CD4-positive, CD25-positive, alpha-beta regulatory T cell (primary cell): ENCODE results near the gene ERF. TPM values are rescaled to one million over a fixed set of nuclear protein-coding genes. Genes with fewer than 3 reads are reported as not detected.

Experiments used
- ATAC-seq, 2 donors: fragments of 150-1000 bp; cut with Tn5 transposase; one replicate each; pipeline ENCODE4 v1.10.0; 2021; ENCODE audit warnings: low read depth in 2 of 2, moderate number of reproducible peaks in 2 of 2, moderate library complexity in 1 of 2
- DNase-seq, 3 donors: peaks; one replicate each; pipeline versions ENCODE4 v3.0.0 to v3.0.0-alpha.2; 2012 to 2022; ENCODE audit warnings: mixed read lengths in 1 of 3
- H3K27ac ChIP-seq: one replicate; pipeline ENCODE4 v1.7.0; 2013; ENCODE audit warnings: mild to moderate bottlenecking, low read length; ENCODE audit not compliant: insufficient read depth, poor library complexity, severe bottlenecking
- H3K27me3 ChIP-seq: one replicate; pipeline ENCODE4 v1.7.0; 2013; ENCODE audit warnings: low read length; ENCODE audit not compliant: control insufficient read depth, insufficient read depth
- H3K36me3 ChIP-seq: one replicate; pipeline ENCODE4 v1.7.0; 2013; ENCODE audit warnings: mild to moderate bottlenecking, low read length, moderate library complexity; ENCODE audit not compliant: control insufficient read depth, insufficient read depth
- H3K4me1 ChIP-seq: 2 replicates; pipeline ENCODE4 v1.7.0; 2013; ENCODE audit warnings: mild to moderate bottlenecking, low read length; ENCODE audit not compliant: insufficient read depth, control insufficient read depth, poor library complexity, severe bottlenecking
- H3K4me3 ChIP-seq: one replicate; pipeline ENCODE4 v1.7.0; 2013; ENCODE audit warnings: low read depth, mild to moderate bottlenecking, low read length, moderate library complexity
- H3K9me3 ChIP-seq, 2 experiments: 1 replicate in 1 of 2; 2 replicates in 1 of 2; pipeline ENCODE4 v1.7.0; 2013; ENCODE audit warnings: low read length in 2 of 2, mild to moderate bottlenecking in 1 of 2, moderate library complexity in 1 of 2; ENCODE audit not compliant: control insufficient read depth in 2 of 2
- H3K27ac Mint-ChIP-seq, 3 donors: one replicate each; pipeline ENCODE4 v1.8.0; 2020 to 2022; ENCODE audit warnings: mild to moderate bottlenecking in 3 of 3, mixed read lengths in 3 of 3, moderate library complexity in 2 of 3
- H3K27me3 Mint-ChIP-seq: one replicate; pipeline ENCODE4 v1.8.0; 2022; ENCODE audit warnings: mild to moderate bottlenecking, mixed read lengths
- H3K36me3 Mint-ChIP-seq: one replicate; pipeline ENCODE4 v1.8.0; 2020; ENCODE audit warnings: mixed read lengths
- H3K4me1 Mint-ChIP-seq, 4 donors: one replicate each; pipeline ENCODE4 v1.8.0; 2020 to 2022; ENCODE audit warnings: mixed read lengths in 4 of 4, mild to moderate bottlenecking in 1 of 4
- H3K4me3 Mint-ChIP-seq, 4 donors: one replicate each; pipeline ENCODE4 v1.8.0; 2020 to 2022; ENCODE audit warnings: mild to moderate bottlenecking in 4 of 4, mixed read lengths in 4 of 4, moderate library complexity in 3 of 4
- H3K9me3 Mint-ChIP-seq, 7 donors: one replicate each; pipeline ENCODE4 v1.8.0; 2020 to 2022; ENCODE audit warnings: mixed read lengths in 7 of 7, mild to moderate bottlenecking in 3 of 7, moderate library complexity in 2 of 7
- polyA plus RNA-seq, 4 donors: library from polyadenylated mRNA; unstranded; fragments of 300-500 nt; fragmentation: Illumina TruSeq; gene quantifications; one replicate each; pipeline ENCODE4 v1.2.3, GENCODE V29; 2021
- total RNA-seq: library from RNA; stranded (reverse); gene quantifications from one replicate; pipeline ENCODE4 v1.2.3, GENCODE V29; 2022

ERF gene
- total and polyA plus RNA-seq, 5 donors from 2014 or later: 1.4 to 96.4 (median 3.8) TPM

DNA sequence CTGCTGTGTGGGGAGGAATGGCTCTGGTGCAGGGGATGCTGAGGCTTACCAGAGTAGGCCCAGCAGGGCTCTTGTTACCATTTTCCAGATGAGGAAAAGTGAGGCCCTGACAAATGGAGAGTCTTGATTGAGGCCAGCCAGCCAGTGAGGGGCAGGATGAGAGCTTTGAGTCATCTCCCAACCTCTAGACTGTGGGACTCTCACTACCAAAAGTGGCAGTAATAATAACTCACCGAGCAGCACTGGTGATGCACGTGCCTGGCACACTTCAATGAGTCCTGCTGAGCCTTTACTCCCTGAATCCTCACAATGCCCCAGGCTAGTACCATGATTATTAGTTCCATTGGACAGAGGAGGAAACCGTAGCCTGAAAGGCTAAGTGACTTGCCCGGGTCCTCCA is 21.9 kb upstream of the ERF start:
- H3K4me1 ChIP-seq: peaks cover 45% of the 10 kb centered on the region
- Mint-ChIP-seq H3K27me3 (no peaks in the 10 kb centered on the region), H3K4me3 (peak overlapping the region in 2 of 4 donors; percentile 29 to 57), H3K4me1 (peaks cover 4 to 47% (median 32%) of the 10 kb centered on the region in 4 donors), H3K9me3 (peaks cover 0 to 2% (median 0%) of the 10 kb centered on the region in 7 donors), H3K36me3 (peaks cover 14% of the 10 kb centered on the region), H3K27ac (peak overlapping the region in 1 of 3 donors; percentile 76)
- no peaks in the 10 kb centered on the region for H3K9me3 ChIP-seq
- H3K27ac ChIP-seq: no peak overlapping the region
- H3K36me3 ChIP-seq: peaks cover 11% of the 10 kb centered on the region
- no peak overlapping the region for H3K4me3 ChIP-seq
- DNase-seq: no peak
- ATAC-seq: no peak
- H3K27me3 ChIP-seq: no peaks in the 10 kb centered on the region

GRCh38 chr19:42276284-42276683 is 21.4 kb upstream of the ERF start:
- Histone ChIP-seq H3K36me3 (peaks cover 11% of the 10 kb centered on the region), H3K9me3 (no peaks in the 10 kb centered on the region), H3K27me3 (no peaks in the 10 kb centered on the region), H3K4me3 (no peak overlapping the region), H3K27ac (no peak overlapping the region), H3K4me1 (peaks cover 43% of the 10 kb centered on the region)
- DNase-seq: no peak
- Mint-ChIP-seq H3K27ac (peak overlapping the region; percentile 76 to 90 (median 84)), H3K36me3 (peaks cover 14% of the 10 kb centered on the region), H3K9me3 (peaks cover 0 to 2% (median 0%) of the 10 kb centered on the region in 7 donors), H3K4me1 (peaks cover 4 to 51% (median 32%) of the 10 kb centered on the region in 4 donors), H3K27me3 (no peaks in the 10 kb centered on the region), H3K4me3 (peak overlapping the region in 3 of 4 donors; percentile 3 to 57 (median 35))
- ATAC-seq: no peak

DNA sequence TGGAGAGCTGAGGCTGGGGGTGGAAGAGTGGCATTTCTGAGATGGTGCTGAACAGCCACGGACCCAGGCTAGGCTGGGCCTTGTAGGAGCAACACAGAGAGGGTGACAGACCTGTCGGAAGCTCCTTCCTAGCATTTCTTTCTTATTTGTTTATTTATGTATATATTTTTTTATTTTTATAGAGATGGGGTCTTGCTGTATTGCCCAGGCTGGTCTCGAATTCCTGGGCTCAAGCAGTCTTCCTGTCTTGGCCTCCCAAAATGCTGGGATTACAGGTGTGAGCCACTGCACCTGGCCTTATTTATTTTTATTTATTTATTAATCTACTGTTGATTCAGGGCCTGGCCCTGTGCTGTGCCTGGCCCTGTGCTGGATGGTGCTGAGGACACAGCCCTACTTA is 20.6 kb upstream of the ERF start:
- Histone ChIP-seq H3K36me3 (peaks cover 11% of the 10 kb centered on the region), H3K9me3 (no peaks in the 10 kb centered on the region), H3K27ac (no peak overlapping the region), H3K4me3 (no peak overlapping the region), H3K27me3 (no peaks in the 10 kb centered on the region), H3K4me1 (peaks cover 47% of the 10 kb centered on the region)
- Mint-ChIP-seq H3K27me3 (no peaks in the 10 kb centered on the region), H3K27ac (peak overlapping the region in 2 of 3 donors; percentile 77 to 84), H3K4me3 (peak overlapping the region in 1 of 4 donors; percentile 57), H3K9me3 (peaks cover 0 to 2% (median 0%) of the 10 kb centered on the region in 7 donors), H3K36me3 (peaks cover 14% of the 10 kb centered on the region), H3K4me1 (peaks cover 4 to 57% (median 35%) of the 10 kb centered on the region in 4 donors)
- no peak for ATAC-seq
- no peak for DNase-seq

DNA sequence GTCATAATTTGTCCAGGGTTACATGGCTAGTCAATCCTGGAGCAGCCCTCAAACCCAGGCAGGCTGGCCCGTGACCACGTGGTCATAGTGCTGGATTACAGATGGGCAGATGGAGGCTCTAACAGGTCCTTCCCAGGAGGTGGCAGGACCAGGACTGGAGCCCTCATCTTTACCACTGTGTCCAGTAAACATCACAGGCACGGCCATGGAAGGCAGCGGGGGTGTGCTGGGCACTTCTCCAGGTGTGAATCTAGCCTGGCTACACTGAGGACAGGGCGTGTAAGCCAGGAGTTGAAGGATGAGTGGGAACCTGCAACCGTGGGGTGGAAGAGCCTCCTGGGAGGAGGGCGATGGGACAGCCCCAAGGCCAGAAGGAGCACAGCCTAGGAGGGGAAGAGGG is 20.2 kb upstream of the ERF start:
- DNase-seq (no peak), ATAC-seq (no peak)
- Mint-ChIP-seq H3K27ac (peak overlapping the region in 2 of 3 donors; percentile 75 to 77), H3K4me3 (peak overlapping the region in 3 of 4 donors; percentile 9 to 56 (median 48)), H3K9me3 (peaks cover 0 to 2% (median 0%) of the 10 kb centered on the region in 7 donors), H3K4me1 (peaks cover 4 to 60% (median 38%) of the 10 kb centered on the region in 4 donors), H3K36me3 (peaks cover 14% of the 10 kb centered on the region), H3K27me3 (no peaks in the 10 kb centered on the region)
- Histone ChIP-seq H3K27me3 (no peaks in the 10 kb centered on the region), H3K9me3 (no peaks in the 10 kb centered on the region), H3K4me3 (no peak overlapping the region), H3K27ac (no peak overlapping the region), H3K36me3 (peaks cover 11% of the 10 kb centered on the region), H3K4me1 (peaks cover 51% of the 10 kb centered on the region)

DNA sequence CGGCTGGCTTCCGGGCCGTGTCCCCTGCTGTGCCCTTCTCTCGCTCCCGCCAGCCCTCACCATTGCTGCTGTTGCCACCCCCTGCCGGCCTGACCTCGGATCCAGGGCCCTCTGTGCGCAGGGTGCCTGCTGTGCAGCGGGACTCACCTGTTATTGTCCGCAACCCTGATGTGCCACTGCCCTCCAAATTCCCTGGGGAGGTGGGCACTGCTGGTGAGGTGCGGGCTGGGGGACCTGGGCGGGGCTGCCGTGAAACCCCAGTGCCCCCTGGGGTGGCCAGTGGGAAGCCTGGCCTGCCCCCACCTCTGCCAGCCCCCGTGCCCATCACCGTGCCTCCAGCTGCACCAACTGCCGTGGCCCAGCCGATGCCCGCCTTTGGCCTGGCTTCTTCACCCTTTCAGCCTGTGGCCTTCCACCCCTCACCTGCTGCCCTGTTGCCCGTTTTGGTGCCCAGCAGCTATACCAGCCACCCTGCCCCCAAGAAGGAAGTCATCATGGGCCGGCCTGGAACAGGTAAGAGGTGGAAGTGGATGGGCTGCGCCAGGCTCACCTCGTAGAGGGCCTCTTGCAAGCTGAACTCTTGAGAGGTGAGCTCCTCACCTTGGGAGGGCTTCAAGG is 19.2 kb upstream of the ERF start:
- peak overlapping the region in 1 of 3 donors; percentile 75 for H3K27ac Mint-ChIP-seq
- peaks cover 14% of the 10 kb centered on the region for H3K36me3 Mint-ChIP-seq
- no peaks in the 10 kb centered on the region for H3K9me3 ChIP-seq
- no peaks in the 10 kb centered on the region for H3K27me3 ChIP-seq
- H3K4me3 ChIP-seq: no peak overlapping the region
- no peaks in the 10 kb centered on the region for H3K27me3 Mint-ChIP-seq
- H3K27ac ChIP-seq: no peak overlapping the region
- ATAC-seq (no peak), DNase-seq (no peak)
- peaks cover 49% of the 10 kb centered on the region for H3K4me1 ChIP-seq
- H3K4me1 Mint-ChIP-seq: peaks cover 0 to 61% (median 38%) of the 10 kb centered on the region in 4 donors
- peaks cover 0 to 2% (median 0%) of the 10 kb centered on the region in 7 donors for H3K9me3 Mint-ChIP-seq
- H3K36me3 ChIP-seq: peaks cover 11% of the 10 kb centered on the region
- H3K4me3 Mint-ChIP-seq: no peak overlapping the region

- Mint-ChIP-seq H3K4me1 (peaks cover 0 to 55% (median 34%) of the 10 kb centered on the region in 4 donors), H3K36me3 (peaks cover 14% of the 10 kb centered on the region), H3K27me3 (no peaks in the 10 kb centered on the region), H3K9me3 (peaks cover 0 to 2% (median 0%) of the 10 kb centered on the region in 7 donors), H3K27ac (no peak overlapping the region), H3K4me3 (peak overlapping the region in 1 of 4 donors; percentile 19)
- DNase-seq (no peak), ATAC-seq (no peak)
- no peak overlapping the region for H3K27ac ChIP-seq
- no peak overlapping the region for H3K4me3 ChIP-seq
- H3K27me3 ChIP-seq: no peaks in the 10 kb centered on the region
- H3K4me1 ChIP-seq: peaks cover 43% of the 10 kb centered on the region
- H3K9me3 ChIP-seq: no peaks in the 10 kb centered on the region
- peaks cover 11% of the 10 kb centered on the region for H3K36me3 ChIP-seq
Measured at GRCh38 chr19:42273407-42274064, 18.6 kb upstream of the ERF start.

GRCh38 chr19:42272989-42273406 is 18.1 kb upstream of the ERF start:
- H3K4me1 Mint-ChIP-seq: peaks cover 0 to 50% (median 33%) of the 10 kb centered on the region in 4 donors
- no peaks in the 10 kb centered on the region for H3K27me3 ChIP-seq
- H3K9me3 ChIP-seq: no peaks in the 10 kb centered on the region
- H3K27ac Mint-ChIP-seq: no peak overlapping the region
- DNase-seq (no peak), ATAC-seq (no peak)
- peaks cover 11% of the 10 kb centered on the region for H3K36me3 ChIP-seq
- no peak overlapping the region for H3K4me3 ChIP-seq
- H3K27me3 Mint-ChIP-seq: no peaks in the 10 kb centered on the region
- no peak overlapping the region for H3K27ac ChIP-seq
- H3K4me3 Mint-ChIP-seq: no peak overlapping the region
- peaks cover 44% of the 10 kb centered on the region for H3K4me1 ChIP-seq
- peaks cover 0 to 2% (median 0%) of the 10 kb centered on the region in 7 donors for H3K9me3 Mint-ChIP-seq
- peaks cover 14% of the 10 kb centered on the region for H3K36me3 Mint-ChIP-seq
